ACC112 (cell line): Measurements from ENCODE around the gene ERBB4.
"Not testable (repeated sequence)": the region's sequence is repeated elsewhere in the genome, so short reads cannot be mapped to it uniquely, and the experiment has no call there.

Experiments used
- H2AFZ ChIP-seq: fragments of 200-600 bp; sonication (generic); one replicate; pipeline ENCODE4 v1.6.0; 2017; ENCODE audit warnings: antibody characterized with exemption, low read length; ENCODE audit not compliant: unreplicated experiment
- H3K27ac ChIP-seq: fragments of 200-600 bp; sonication (generic); 2 replicates; pipeline ENCODE4 v1.5.1; 2014; ENCODE audit warnings: low read depth, mild to moderate bottlenecking, antibody characterized with exemption, low read length, moderate library complexity
- H3K27me3 ChIP-seq: fragments of 200-600 bp; sonication (generic); 2 replicates; pipeline ENCODE4 v1.6.1; 2014; ENCODE audit warnings: mild to moderate bottlenecking, antibody characterized with exemption, low read length, moderate library complexity, mixed read lengths; ENCODE audit not compliant: insufficient read depth
- H3K36me3 ChIP-seq: fragments of 200-600 bp; sonication (generic); 2 replicates; pipeline ENCODE4 v1.6.1; 2016; ENCODE audit warnings: mild to moderate bottlenecking, antibody characterized with exemption, low read length, moderate library complexity, mixed read lengths; ENCODE audit not compliant: insufficient read depth
- H3K4me1 ChIP-seq: fragments of 200-600 bp; sonication (generic); one replicate; pipeline ENCODE4 v1.6.1; 2016; ENCODE audit warnings: low read length, mixed read lengths; ENCODE audit not compliant: insufficient read depth, unreplicated experiment, control insufficient read depth
- H3K4me3 ChIP-seq: fragments of 200-600 bp; sonication (generic); 2 replicates; pipeline ENCODE4 v1.5.1; 2014; ENCODE audit warnings: mild to moderate bottlenecking, low read depth, low read length
- H3K79me2 ChIP-seq: fragments of 200-600 bp; sonication (generic); one replicate; pipeline ENCODE4 v1.6.0; 2016; ENCODE audit warnings: low read length; ENCODE audit not compliant: control insufficient read depth, unreplicated experiment, insufficient read depth

Gene ERBB4

DNA sequence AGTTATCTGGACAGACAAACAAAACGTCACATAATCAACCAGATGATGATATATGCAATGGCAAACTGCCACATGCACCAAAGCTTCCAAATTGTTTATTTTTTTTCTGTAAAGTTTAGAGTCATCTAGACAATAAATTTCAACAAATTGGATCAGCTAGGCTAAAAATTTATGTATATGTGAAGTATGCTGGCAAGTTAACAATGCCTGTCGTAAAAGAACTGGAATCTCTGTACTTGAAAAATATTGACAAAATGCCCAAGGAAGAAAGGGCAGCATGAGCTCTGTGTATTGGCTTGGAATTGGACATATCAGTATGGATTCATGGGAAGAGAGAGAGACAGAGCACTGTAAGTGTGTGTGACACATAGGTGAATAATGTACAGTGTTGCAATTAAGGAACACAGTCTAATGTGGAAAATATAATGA is 309.8 kb downstream of the ERBB4 start:
- Histone ChIP-seq H3K36me3 (no peaks in the 10 kb centered on the region), H2AFZ (no peak overlapping the region), H3K27ac (no peak overlapping the region; the same call in 1 of the 2 replicates), H3K4me1 (peaks cover 21% of the 10 kb centered on the region), H3K27me3 (no peaks in the 10 kb centered on the region), H3K4me3 (no peak overlapping the region), H3K79me2 (no peaks in the 10 kb centered on the region)

DNA sequence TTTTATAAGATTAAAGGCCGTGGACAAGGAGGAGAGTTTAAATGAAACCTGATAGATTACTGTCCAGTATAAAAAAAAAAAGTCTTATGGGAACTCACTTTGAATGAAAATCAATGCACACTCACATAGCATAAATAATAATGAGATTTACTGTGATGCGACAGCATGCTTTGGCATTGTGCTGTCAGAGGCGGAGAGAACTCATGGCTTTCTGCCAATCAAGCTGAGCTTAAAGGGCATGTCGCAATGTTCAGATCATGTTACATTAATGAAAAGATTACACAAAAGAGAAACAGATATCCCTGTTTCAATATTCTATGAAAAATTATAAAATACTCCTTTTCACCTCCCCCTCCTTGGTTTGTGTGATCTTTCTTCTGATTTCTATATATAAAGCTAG is 310.8 kb downstream of the ERBB4 start:
- peaks cover 21% of the 10 kb centered on the region for H3K4me1 ChIP-seq
- H3K27ac ChIP-seq, result no peak overlapping the region
- no peak overlapping the region for H3K4me3 ChIP-seq
- no peaks in the 10 kb centered on the region for H3K36me3 ChIP-seq
- no peaks in the 10 kb centered on the region for H3K79me2 ChIP-seq
- H3K27me3 ChIP-seq, result no peaks in the 10 kb centered on the region
- H2AFZ ChIP-seq, result no peak overlapping the region

DNA sequence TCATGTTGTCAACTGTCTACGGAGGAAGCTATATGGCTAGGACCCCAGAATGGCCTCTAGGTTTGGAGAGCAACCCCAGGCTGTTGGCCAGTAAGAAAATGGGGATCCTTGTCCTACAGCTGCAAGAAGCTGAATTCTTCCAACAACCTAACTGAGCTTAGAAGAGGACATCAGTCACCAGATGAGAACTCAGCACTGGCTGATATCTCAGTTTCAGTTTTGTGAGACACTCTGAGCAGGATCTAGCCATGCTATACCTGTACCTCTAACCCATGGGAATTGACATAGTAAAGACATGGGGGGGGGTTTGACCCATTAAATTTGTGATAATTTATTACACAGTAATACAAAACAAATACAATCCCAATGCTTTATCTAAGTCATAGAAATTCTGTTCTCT is 312.5 kb downstream of the ERBB4 start:
- no peaks in the 10 kb centered on the region for H3K79me2 ChIP-seq
- H3K36me3 ChIP-seq, result no peaks in the 10 kb centered on the region
- peaks cover 21% of the 10 kb centered on the region for H3K4me1 ChIP-seq
- H2AFZ ChIP-seq, result no peak overlapping the region
- H3K27me3 ChIP-seq, result no peaks in the 10 kb centered on the region
- H3K4me3 ChIP-seq, result no peak overlapping the region
- no peak overlapping the region for H3K27ac ChIP-seq

DNA sequence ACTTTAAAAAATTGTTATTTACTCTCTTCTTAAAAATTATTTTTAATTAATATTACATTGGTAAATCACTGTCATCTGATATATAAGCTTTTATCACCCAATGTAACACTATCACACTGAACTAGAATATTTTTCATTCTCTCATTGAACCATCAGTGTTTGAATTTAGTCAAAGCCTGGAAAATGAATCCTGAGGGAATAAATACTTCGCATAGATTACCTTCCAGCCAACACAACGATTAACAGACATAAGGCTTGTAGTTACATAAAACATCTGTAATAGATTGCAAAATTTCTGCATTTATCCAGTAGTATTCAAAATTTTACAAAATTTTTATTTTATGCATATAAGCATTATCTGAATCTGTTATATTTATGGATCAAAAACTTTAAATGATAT is 314.9 kb downstream of the ERBB4 start:
- no peak overlapping the region for H3K27ac ChIP-seq
- H3K4me3 ChIP-seq, result no peak overlapping the region
- no peaks in the 10 kb centered on the region for H3K27me3 ChIP-seq
- no peaks in the 10 kb centered on the region for H3K36me3 ChIP-seq
- H3K79me2 ChIP-seq, result no peaks in the 10 kb centered on the region
- peaks cover 14% of the 10 kb centered on the region for H3K4me1 ChIP-seq
- no peak overlapping the region for H2AFZ ChIP-seq

DNA sequence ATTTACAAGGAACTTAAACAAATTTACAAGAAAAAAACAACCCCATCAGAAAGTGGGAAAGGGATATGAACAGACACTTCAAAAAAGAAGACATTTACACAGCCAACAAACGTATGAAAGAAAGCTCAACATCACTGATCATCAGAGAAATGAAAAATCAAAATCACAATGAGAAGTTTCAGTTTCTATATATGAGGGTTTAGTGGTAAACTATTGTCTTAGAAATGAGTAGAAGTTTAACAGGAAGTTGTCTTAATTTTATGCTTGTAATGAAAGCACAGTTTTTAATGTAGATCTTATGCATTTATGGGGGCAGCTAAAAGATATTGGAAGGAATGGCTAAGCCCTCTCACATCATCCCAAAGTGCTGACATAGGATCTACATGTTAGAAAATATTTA is 325.4 kb downstream of the ERBB4 start:
- Histone ChIP-seq H3K27ac (no peak overlapping the region), H3K79me2 (no peaks in the 10 kb centered on the region), H2AFZ (no peak overlapping the region), H3K4me1 (no peaks in the 10 kb centered on the region), H3K36me3 (no peaks in the 10 kb centered on the region), H3K4me3 (no peak overlapping the region), H3K27me3 (no peaks in the 10 kb centered on the region)

GRCh38 chr2:212208467-212208866 is 330.1 kb downstream of the ERBB4 start:
- no peak overlapping the region for H3K4me3 ChIP-seq
- H2AFZ ChIP-seq, result no peak overlapping the region
- no peak overlapping the region for H3K27ac ChIP-seq
- H3K36me3 ChIP-seq, result no peaks in the 10 kb centered on the region
- H3K27me3 ChIP-seq, result no peaks in the 10 kb centered on the region
- H3K4me1 ChIP-seq, result no peaks in the 10 kb centered on the region
- no peaks in the 10 kb centered on the region for H3K79me2 ChIP-seq

GRCh38 chr2:212197776-212198175 is 340.8 kb downstream of the ERBB4 start:
- no peaks in the 10 kb centered on the region for H3K36me3 ChIP-seq
- H3K27me3 ChIP-seq, result no peaks in the 10 kb centered on the region
- no peak overlapping the region for H3K4me3 ChIP-seq
- no peaks in the 10 kb centered on the region for H3K4me1 ChIP-seq
- H2AFZ ChIP-seq, result peak overlapping the region; percentile 16
- no peak overlapping the region for H3K27ac ChIP-seq
- H3K79me2 ChIP-seq, result no peaks in the 10 kb centered on the region

GRCh38 chr2:212195626-212196025 is 343.0 kb downstream of the ERBB4 start:
- H3K4me3 ChIP-seq, result no peak overlapping the region
- H3K79me2 ChIP-seq, result no peaks in the 10 kb centered on the region
- no peak overlapping the region for H2AFZ ChIP-seq
- H3K4me1 ChIP-seq, result no peaks in the 10 kb centered on the region
- H3K27me3 ChIP-seq, result no peaks in the 10 kb centered on the region
- H3K36me3 ChIP-seq, result no peaks in the 10 kb centered on the region
- H3K27ac ChIP-seq, result no peak overlapping the region

DNA sequence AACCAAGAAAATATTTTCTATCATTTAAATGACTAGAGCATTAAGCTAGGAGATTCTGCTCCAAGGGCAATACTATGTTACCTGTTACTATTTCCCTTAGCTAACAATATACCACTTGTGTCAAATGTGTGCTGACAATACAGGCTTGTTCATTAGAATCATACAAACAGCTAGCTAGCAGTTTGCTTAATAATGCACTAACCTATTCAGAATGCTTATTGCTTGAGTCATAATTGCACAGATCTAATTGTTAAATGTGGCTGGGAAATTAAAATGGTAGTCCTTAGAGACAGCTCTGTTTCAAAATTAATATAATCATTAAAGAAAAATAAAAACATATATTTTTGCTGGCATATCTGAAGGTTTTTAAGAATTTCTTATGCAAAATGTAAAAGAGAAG is 344.2 kb downstream of the ERBB4 start:
- Histone ChIP-seq H3K36me3 (no peaks in the 10 kb centered on the region), H2AFZ (no peak overlapping the region), H3K4me1 (no peaks in the 10 kb centered on the region), H3K4me3 (no peak overlapping the region), H3K27me3 (no peaks in the 10 kb centered on the region), H3K79me2 (no peaks in the 10 kb centered on the region), H3K27ac (no peak overlapping the region)

- Histone ChIP-seq H2AFZ (no peak overlapping the region), H3K36me3 (no peaks in the 10 kb centered on the region), H3K4me1 (no peaks in the 10 kb centered on the region), H3K27ac (no peak overlapping the region), H3K79me2 (no peaks in the 10 kb centered on the region), H3K27me3 (no peaks in the 10 kb centered on the region), H3K4me3 (no peak overlapping the region)
These were observed 344.8 kb downstream of the ERBB4 start for GRCh38 chr2:212193803-212194202.

DNA sequence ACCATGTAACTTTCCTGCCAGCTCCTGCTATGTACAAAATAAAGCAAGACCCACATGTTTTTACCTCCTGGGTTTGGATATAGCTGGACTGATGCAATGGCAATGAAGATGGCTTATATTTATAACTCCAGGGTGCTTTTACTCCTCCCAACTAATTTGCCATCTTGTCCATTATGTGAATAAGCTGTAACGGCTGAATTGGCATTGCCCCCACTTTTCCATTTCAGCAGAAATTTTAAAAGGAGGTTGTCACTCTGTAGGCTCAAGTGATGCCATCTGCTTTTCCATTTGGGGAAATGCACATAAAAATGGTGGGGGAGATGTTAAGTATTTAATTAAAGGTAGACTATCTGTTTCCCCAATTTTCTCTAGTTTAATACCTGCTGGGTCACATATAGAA is 345.5 kb downstream of the ERBB4 start:
- Histone ChIP-seq H3K27me3 (no peaks in the 10 kb centered on the region), H2AFZ (no peak overlapping the region), H3K27ac (no peak overlapping the region), H3K4me1 (no peaks in the 10 kb centered on the region), H3K79me2 (no peaks in the 10 kb centered on the region), H3K36me3 (no peaks in the 10 kb centered on the region), H3K4me3 (no peak overlapping the region)

DNA sequence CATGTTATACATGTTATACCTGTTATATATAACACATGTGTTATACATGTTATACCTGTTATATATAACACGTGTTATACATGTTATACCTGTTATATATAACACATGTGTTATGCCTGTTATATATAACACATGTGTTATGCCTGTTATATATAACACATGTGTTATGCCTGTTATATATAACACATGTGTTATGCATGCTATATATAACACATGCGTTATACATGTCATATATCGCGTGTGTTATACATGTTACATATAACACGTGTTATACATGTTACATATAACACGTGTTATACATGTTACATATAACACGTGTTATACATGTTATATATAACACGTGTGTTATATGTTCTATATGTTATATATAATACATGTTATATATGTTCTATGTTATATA is 347.2 kb downstream of the ERBB4 start:
- not testable (repeated sequence) for H3K4me3 ChIP-seq, H3K4me1 ChIP-seq, H3K36me3 ChIP-seq, H3K27me3 ChIP-seq, H2AFZ ChIP-seq, H3K27ac ChIP-seq, H3K79me2 ChIP-seq
